HG02840 (cell line): ENCODE measurements around the gene ADGRV1.
A peak's percentile ranks its signal among the peaks of the same experiment; 100 is the strongest.

Experiments
- ATAC-seq: cut with Tn5 transposase; IDR thresholded peaks from one replicate; pipeline ENCODE4 v1.9.1; 2021; ENCODE audit warnings: mild to moderate bottlenecking, moderate library complexity, moderate number of reproducible peaks; ENCODE audit not compliant: unreplicated experiment, low FRiP score

The ADGRV1 gene

GRCh38 chr5:91079037-91079436 lies 520.4 kb downstream of the ADGRV1 start:
- no peak for ATAC-seq

GRCh38 chr5:91089758-91090157 lies 531.2 kb downstream of the ADGRV1 start:
- ATAC-seq = no peak

- ATAC-seq = no peak
These were observed 532.4 kb downstream of the ADGRV1 start for GRCh38 chr5:91090995-91091394.

- no peak for ATAC-seq
These were observed 533.1 kb downstream of the ADGRV1 start for GRCh38 chr5:91091471-91092234.

GRCh38 chr5:91092859-91093783 lies 534.5 kb downstream of the ADGRV1 start:
- ATAC-seq = no peak

GRCh38 chr5:91095313-91095712 lies 536.7 kb downstream of the ADGRV1 start:
- no peak for ATAC-seq

- no peak for ATAC-seq
These were observed 537.3 kb downstream of the ADGRV1 start for GRCh38 chr5:91095786-91096385.

- no peak for ATAC-seq
These were observed 539.9 kb downstream of the ADGRV1 start for GRCh38 chr5:91098541-91098940.

- ATAC-seq = peak; percentile 88
These were observed 543.2 kb downstream of the ADGRV1 start for GRCh38 chr5:91101600-91102379.

- ATAC-seq = no peak
These were observed 544.9 kb downstream of the ADGRV1 start for GRCh38 chr5:91103353-91104061.

- ATAC-seq = no peak
These were observed 545.5 kb downstream of the ADGRV1 start for GRCh38 chr5:91104062-91104448.

GRCh38 chr5:91106842-91107511 lies 548.4 kb downstream of the ADGRV1 start:
- no peak for ATAC-seq

- ATAC-seq = no peak
These were observed 551.0 kb downstream of the ADGRV1 start for GRCh38 chr5:91109634-91110033.

GRCh38 chr5:91110686-91111085 lies 552.1 kb downstream of the ADGRV1 start:
- no peak for ATAC-seq

GRCh38 chr5:91111473-91112238 lies 553.1 kb downstream of the ADGRV1 start:
- ATAC-seq = no peak

GRCh38 chr5:91114658-91115057 lies 556.1 kb downstream of the ADGRV1 start:
- ATAC-seq = no peak

GRCh38 chr5:91118354-91118753 lies 559.8 kb downstream of the ADGRV1 start:
- ATAC-seq = no peak

- no peak for ATAC-seq
These were observed 560.2 kb downstream of the ADGRV1 start for GRCh38 chr5:91118796-91119195.
